Measurements from ENCODE around the gene HMSD. TPM values are rescaled to one million over a fixed set of nuclear protein-coding genes. Genes with fewer than 3 reads are reported as not detected.
A peak's percentile ranks its signal among the peaks of the same experiment; 100 is the strongest.

HMSD gene
- total RNA-seq, 1 donor from 2014 or later = not detected

GRCh38 chr18:63975628-63976027, 26.5 kb downstream of the HMSD start:
- Histone ChIP-seq H3K4me3 (no peak overlapping the region), H3K27me3 (no peaks in the 10 kb centered on the region), H3K36me3 (peaks cover 0 to 4% of the 10 kb centered on the region in 2 donors), H3K4me1 (no peaks in the 10 kb centered on the region), H3K27ac (no peak overlapping the region), H3K9me3 (no peaks in the 10 kb centered on the region)
- no peak for DNase-seq (ENCODE audit: low spot score in 2 of 2)
- intact Hi-C loops (cut with DNase I) = loop anchor here (10.0 kb wide), 2 partner anchors 1451 to 1541 kb away; partner anchors contain the start of gene ZCCHC2
- TF ChIP-seq CTCF (IDR thresholded peaks at IDR 0.05) = no peak

- intact Hi-C loops (cut with DNase I) = loop anchor here (10.0 kb wide), 2 partner anchors 1452 to 1542 kb away; partner anchors contain the start of gene ZCCHC2
- no peak overlapping the region for H3K4me3 ChIP-seq
- DNase-seq (ENCODE audit: low spot score in 2 of 2) = no peak
Measured at GRCh38 chr18:63977040-63977439, 27.9 kb downstream of the HMSD start.

GRCh38 chr18:63979409-63979920, 30.4 kb downstream of the HMSD start:
- peak overlapping the region; percentile 8 to 22 for H3K27ac ChIP-seq
- H3K4me1 ChIP-seq = no peaks in the 10 kb centered on the region
- TF ChIP-seq CTCF (IDR thresholded peaks at IDR 0.05) = peak; percentile 53 to 87 (median 74)
- intact Hi-C loops (cut with DNase I) = loop anchor here (1.0 to 10.0 kb wide), 4 partner anchors 15 to 1545 kb away; partner anchors contain the start of gene ZCCHC2
- peak overlapping the region; percentile 23 to 43 for H3K4me3 ChIP-seq
- H3K27me3 ChIP-seq = no peaks in the 10 kb centered on the region
- H3K9me3 ChIP-seq = no peaks in the 10 kb centered on the region
- DNase-seq (ENCODE audit: low spot score in 2 of 2) = peak in 1 of 2 donors; percentile 72
- peaks cover 20 to 39% of the 10 kb centered on the region in 2 donors for H3K36me3 ChIP-seq

More at GRCh38 chr18:63977040-63977439, 27.9 kb downstream of the HMSD start:
- no peaks in the 10 kb centered on the region for H3K27me3 ChIP-seq
- no peaks in the 10 kb centered on the region for H3K4me1 ChIP-seq
- no peaks in the 10 kb centered on the region for H3K9me3 ChIP-seq
- no peak for TF ChIP-seq CTCF (IDR thresholded peaks at IDR 0.05)
- H3K27ac ChIP-seq = no peak overlapping the region
- H3K36me3 ChIP-seq = peaks cover 2 to 18% of the 10 kb centered on the region in 2 donors

- intact Hi-C loops (cut with DNase I) = no loop called here
- Histone ChIP-seq H3K9me3 (no peaks in the 10 kb centered on the region), H3K4me3 (peak overlapping the region in 1 of 2 donors; percentile 43), H3K4me1 (no peaks in the 10 kb centered on the region), H3K27ac (peak overlapping the region; percentile 8 to 22), H3K27me3 (no peaks in the 10 kb centered on the region), H3K36me3 (peaks cover 20 to 39% of the 10 kb centered on the region in 2 donors)
- no peak for DNase-seq (ENCODE audit: low spot score in 2 of 2)
- no peak for TF ChIP-seq CTCF (IDR thresholded peaks at IDR 0.05)
Measured at GRCh38 chr18:63980027-63980426, 30.9 kb downstream of the HMSD start.

GRCh38 chr18:63980896-63981460, 31.9 kb downstream of the HMSD start:
- Histone ChIP-seq H3K27me3 (no peaks in the 10 kb centered on the region), H3K4me1 (no peaks in the 10 kb centered on the region), H3K27ac (no peak overlapping the region), H3K9me3 (no peaks in the 10 kb centered on the region), H3K4me3 (no peak overlapping the region), H3K36me3 (peaks cover 20 to 45% of the 10 kb centered on the region in 2 donors)
- no peak for DNase-seq (ENCODE audit: low spot score in 2 of 2)
- TF ChIP-seq CTCF (IDR thresholded peaks at IDR 0.05) = no peak
- intact Hi-C loops (cut with DNase I) = no loop called here
